Brain microvascular endothelial cell (primary cell): ENCODE measurements around the gene C12orf76.

ENCODE experiments used
- DNase-seq: peaks from one replicate; pipeline ENCODE4 v3.0.0-alpha.2; 2020
- H3K27ac ChIP-seq: fragments of 250-450 bp; sonication (Bioruptor Pico); 2 replicates; pipeline ENCODE4 v1.5.1; 2020; ENCODE audit warnings: mild to moderate bottlenecking, moderate library complexity
- H3K27me3 ChIP-seq: fragments of 250-450 bp; sonication (Bioruptor Pico); replicated peaks from 2 replicates; pipeline ENCODE4 v1.5.1; 2020; ENCODE audit warnings: mild to moderate bottlenecking
- H3K36me3 ChIP-seq: fragments of 250-450 bp; sonication (Bioruptor Pico); replicated peaks from 2 replicates; pipeline ENCODE4 v1.5.1; 2020; ENCODE audit warnings: mild to moderate bottlenecking
- H3K4me3 ChIP-seq: 2 replicates; pipeline ENCODE4 v1.5.1; 2011; ENCODE audit warnings: low read depth, mild to moderate bottlenecking, control low read depth, low read length, moderate library complexity
- CTCF ChIP-seq: IDR thresholded peaks from 2 replicates; pipeline ENCODE4 v1.5.1; 2011; ENCODE audit warnings: low read depth, mild to moderate bottlenecking, moderate library complexity, low read length, control low read depth, inconsistent platforms; ENCODE audit errors: missing control alignments
- in situ Hi-C: cut with HindIII; loops from 2 replicates; pipeline ENCODE4 v1.10.0; 2017; ENCODE audit warnings: low sequenced_read_pairs, low pct_ligation_motif_present

The C12orf76 gene

GRCh38 chr12:110084314-110085015 is 36.1 kb upstream of the C12orf76 start:
- in situ Hi-C loops: no loop called here
- TF ChIP-seq CTCF: no peak
- no peaks in the 10 kb centered on the region for H3K36me3 ChIP-seq
- H3K27me3 ChIP-seq: no peaks in the 10 kb centered on the region
- H3K4me3 ChIP-seq: no peak overlapping the region
- DNase-seq: no peak
- H3K27ac ChIP-seq: no peak overlapping the region

GRCh38 chr12:110080410-110080809 is 32.1 kb upstream of the C12orf76 start:
- in situ Hi-C loops: no loop called here
- no peak for DNase-seq
- no peak for TF ChIP-seq CTCF
- H3K27ac ChIP-seq: no peak overlapping the region
- no peaks in the 10 kb centered on the region for H3K36me3 ChIP-seq
- no peak overlapping the region for H3K4me3 ChIP-seq
- H3K27me3 ChIP-seq: no peaks in the 10 kb centered on the region

GRCh38 chr12:110079477-110080400 is 31.4 kb upstream of the C12orf76 start:
- in situ Hi-C loops: no loop called here
- H3K4me3 ChIP-seq: no peak overlapping the region
- no peak for DNase-seq
- no peaks in the 10 kb centered on the region for H3K36me3 ChIP-seq
- no peak overlapping the region for H3K27ac ChIP-seq
- TF ChIP-seq CTCF: no peak
- no peaks in the 10 kb centered on the region for H3K27me3 ChIP-seq

- no peak for TF ChIP-seq CTCF
- in situ Hi-C loops: no loop called here
- H3K27ac ChIP-seq: no peak overlapping the region
- no peaks in the 10 kb centered on the region for H3K36me3 ChIP-seq
- no peak overlapping the region for H3K4me3 ChIP-seq
- DNase-seq: no peak
- H3K27me3 ChIP-seq: no peaks in the 10 kb centered on the region
Measured at GRCh38 chr12:110077800-110078199, 29.5 kb upstream of the C12orf76 start.

GRCh38 chr12:110075880-110076279 is 27.6 kb upstream of the C12orf76 start:
- H3K27ac ChIP-seq: no peak overlapping the region
- in situ Hi-C loops: no loop called here
- no peaks in the 10 kb centered on the region for H3K36me3 ChIP-seq
- TF ChIP-seq CTCF: no peak
- no peaks in the 10 kb centered on the region for H3K27me3 ChIP-seq
- H3K4me3 ChIP-seq: no peak overlapping the region
- no peak for DNase-seq
